GM18520 (cell line): ENCODE measurements around the gene TBC1D3H.
"Not testable (repeated sequence)": the region's sequence is repeated elsewhere in the genome, so short reads cannot be mapped to it uniquely, and the experiment has no call there.

ENCODE experiments used
- ATAC-seq: cut with Tn5 transposase; IDR thresholded peaks from one replicate; pipeline ENCODE4 v1.9.1; 2021; ENCODE audit not compliant: unreplicated experiment

The TBC1D3H gene

GRCh38 chr17:36388385-36389245, at the start of gene TBC1D3H:
TBC1D3H (minus strand) TSS chr17:36388435; CDS start chr17:36386895, 1,540 bp downstream.
- ATAC-seq, result not testable (repeated sequence)

- not testable (repeated sequence) for ATAC-seq
These were observed 40.7 kb upstream of the TBC1D3H start for GRCh38 chr17:36428891-36429290.

GRCh38 chr17:36415180-36415941, 27.1 kb upstream of the TBC1D3H start:
- not testable (repeated sequence) for ATAC-seq

- not testable (repeated sequence) for ATAC-seq
These were observed 2.9 kb upstream of the TBC1D3H start for GRCh38 chr17:36390943-36391645.

- not testable (repeated sequence) for ATAC-seq
These were observed 12.3 kb downstream of the TBC1D3H start for GRCh38 chr17:36375938-36376337.

GRCh38 chr17:36362496-36362895, 25.7 kb downstream of the TBC1D3H start:
- ATAC-seq, result not testable (repeated sequence)
